Endothelial cell of umbilical vein (primary cell): ENCODE measurements around the gene RASA1. TPM values are rescaled to one million over a fixed set of nuclear protein-coding genes. Genes with fewer than 3 reads are reported as not detected.

ENCODE experiments used
- BruUV-seq: library from RNA; stranded (reverse); fragments of 400-500 nt; replicated peaks from 2 replicates; lab custom pipeline; 2021; lab: Mats Ljungman, UMichigan
- CTCF ChIA-PET: fragments of 300-600, 350-600 bp; sonication (Branson Sonifier 250); formaldehyde crosslinking; loops from one replicate; lab custom pipeline; 2021; ENCODE audit warnings: antibody characterized with exemption, inconsistent platforms; lab: Charles Lee
- POLR2A ChIA-PET: fragments of 300-600, 350-600 bp; sonication (Branson Sonifier 250); formaldehyde crosslinking; loops from one replicate; lab custom pipeline; 2021; ENCODE audit warnings: antibody characterized with exemption, inconsistent platforms; lab: Charles Lee
- DNase-seq: peaks from one replicate; pipeline ENCODE4 v3.0.0-alpha.2; 2011; ENCODE audit warnings: low read depth, low spot score
- FAIRE-seq: peaks from 2 replicates; lab custom pipeline; 2011; peaks lifted over from hg19 to GRCh38; lab: Jason Lieb, UNC
- H2AFZ ChIP-seq: 2 replicates; pipeline ENCODE4 v1.6.0; 2012; ENCODE audit warnings: low read depth, low read length, control low read depth, inconsistent platforms
- H3K27ac ChIP-seq: 2 replicates; pipeline ENCODE4 v1.5.1; 2011; ENCODE audit warnings: low read depth, mild to moderate bottlenecking, control low read depth, low read length, moderate library complexity; ENCODE audit not compliant: insufficient read depth
- H3K27me3 ChIP-seq, 2 experiments: 2 replicates each; pipeline versions ENCODE4 v1.6.0 to v1.6.1; 2011; ENCODE audit warnings: low read length in 2 of 2, mixed read lengths in 1 of 2; ENCODE audit not compliant: control insufficient read depth in 2 of 2, insufficient read depth in 2 of 2
- H3K36me3 ChIP-seq, 2 experiments: 2 replicates in 1 of 2; 3 replicates in 1 of 2; pipeline ENCODE4 v1.5.1; 2011; ENCODE audit warnings: low read length in 2 of 2, mild to moderate bottlenecking in 1 of 2, moderate library complexity in 1 of 2; ENCODE audit not compliant: control insufficient read depth in 2 of 2, insufficient read depth in 2 of 2; ENCODE audit errors: extremely low read depth in 1 of 2
- H3K4me1 ChIP-seq: 3 replicates; pipeline ENCODE4 v1.5.1; 2011; ENCODE audit warnings: mild to moderate bottlenecking, low read length; ENCODE audit not compliant: control insufficient read depth, insufficient read depth; ENCODE audit errors: extremely low read depth
- H3K4me2 ChIP-seq: 2 replicates; pipeline ENCODE4 v1.6.1; 2011; ENCODE audit warnings: low read length, control low read depth, mixed read lengths; ENCODE audit not compliant: insufficient read depth
- H3K4me3 ChIP-seq, 3 experiments: fragments of 200-600 bp in 1 of 3; sonication (generic), shearing (Covaris generic) in 1 of 3; replicated peaks in 1 of 3; 2 replicates each; pipeline ENCODE4 v1.5.1; 2011 to 2016; ENCODE audit warnings: control low read depth in 3 of 3, low read length in 3 of 3, mild to moderate bottlenecking in 2 of 3, inconsistent platforms in 1 of 3, low read depth in 1 of 3, moderate library complexity in 1 of 3; ENCODE audit not compliant: insufficient read depth in 1 of 3
- H3K79me2 ChIP-seq: 2 replicates; pipeline ENCODE4 v1.6.0; 2012; ENCODE audit warnings: low read length, inconsistent platforms; ENCODE audit not compliant: control insufficient read depth, insufficient read depth
- H3K9ac ChIP-seq: replicated peaks from 2 replicates; pipeline ENCODE3; 2011; ENCODE audit warnings: low read length, control low read depth; ENCODE audit not compliant: insufficient read depth; ENCODE audit errors: extremely low read depth
- H3K9me1 ChIP-seq: replicated peaks from 3 replicates; pipeline ENCODE4 v1.6.0; 2011; ENCODE audit warnings: mild to moderate bottlenecking, low read length; ENCODE audit not compliant: control insufficient read depth, insufficient read depth; ENCODE audit errors: extremely low read depth
- H3K9me3 ChIP-seq: replicated peaks from 2 replicates; pipeline ENCODE4 v1.5.1; 2012; ENCODE audit warnings: low read length, inconsistent platforms; ENCODE audit not compliant: control insufficient read depth, insufficient read depth
- H4K20me1 ChIP-seq: replicated peaks from 2 replicates; pipeline ENCODE3; 2011; ENCODE audit warnings: mild to moderate bottlenecking, low read length; ENCODE audit not compliant: control insufficient read depth, insufficient read depth; ENCODE audit errors: extremely low read depth
- CTCF ChIP-seq, 2 donors: IDR thresholded peaks; 1 replicate in 1 of 2; 2 replicates in 1 of 2; pipeline ENCODE4 v1.5.1; 2011; ENCODE audit warnings: low read length in 2 of 2, mild to moderate bottlenecking in 2 of 2, moderate library complexity in 2 of 2, control low read depth in 1 of 2, inconsistent platforms in 1 of 2, low read depth in 1 of 2; ENCODE audit not compliant: insufficient read depth in 1 of 2; ENCODE audit errors: extremely low read depth in 1 of 2
- EZH2 ChIP-seq: IDR thresholded peaks from 2 replicates; pipeline ENCODE4 v1.6.1; 2012; ENCODE audit warnings: borderline replicate concordance, low read depth, mild to moderate bottlenecking, moderate library complexity, low read length, inconsistent platforms; ENCODE audit not compliant: severe bottlenecking
- FOS ChIP-seq: IDR thresholded peaks from 2 replicates; pipeline ENCODE4 v1.6.1; 2011; ENCODE audit warnings: mild to moderate bottlenecking, low read length, moderate library complexity, borderline replicate concordance; ENCODE audit not compliant: insufficient read depth
- GATA2 ChIP-seq: IDR thresholded peaks from 2 replicates; pipeline ENCODE4 v1.7.0; 2011; ENCODE audit warnings: low read depth, mild to moderate bottlenecking, moderate library complexity, mixed read lengths, low read length; ENCODE audit not compliant: insufficient read length, insufficient read depth
- JUN ChIP-seq: IDR thresholded peaks from 2 replicates; pipeline ENCODE4 v1.6.1; 2011; ENCODE audit warnings: borderline replicate concordance, low read depth; ENCODE audit not compliant: insufficient read length, insufficient read depth
- MAX ChIP-seq: IDR thresholded peaks from 2 replicates; pipeline ENCODE4 v1.6.1; 2011; ENCODE audit not compliant: insufficient read depth, insufficient read length
- MYC ChIP-seq: IDR thresholded peaks from one replicate; pipeline ENCODE4 v1.6.1; 2011; ENCODE audit warnings: mild to moderate bottlenecking, low read depth, low read length
- POLR2A ChIP-seq: IDR thresholded peaks from 2 replicates; pipeline ENCODE4 v1.6.1; 2012; ENCODE audit warnings: low read depth, mild to moderate bottlenecking, control low read depth, low read length
- POLR2AphosphoS5 ChIP-seq: IDR thresholded peaks from 2 replicates; pipeline ENCODE4 v1.6.1; 2012; ENCODE audit warnings: low read depth, mild to moderate bottlenecking, control low read depth, low read length, moderate library complexity; ENCODE audit not compliant: insufficient read depth
- dilution Hi-C: fragments of 300-500 bp; cut with MboI; formaldehyde crosslinking; loops from one replicate; pipeline ENCODE4 v1.15.0; 2019; ENCODE audit warnings: low sequenced_read_pairs; ENCODE audit not compliant: extremely low pct_ligation_motif_present
- intact Hi-C: fragments of 100-400 bp; cut with micrococcal nuclease; formaldehyde crosslinking; loops from one replicate; pipeline ENCODE4 v1.10.0; 2022
- polyA plus RNA-seq, 4 experiments: library from polyadenylated mRNA; depleted of rRNA in 3 of 4; stranded (reverse) in 3 of 4; unstranded in 1 of 4; fragments of >200 nt; gene quantifications; 2 replicates each; pipeline versions ENCODE4 v1.2.1 to v1.2.3, GENCODE V29; 2011 to 2012; ENCODE audit warnings: missing spikeins in 1 of 4
- total RNA-seq: library from RNA; stranded (reverse); gene quantifications from 2 replicates; pipeline ENCODE4 v1.2.3, GENCODE V29; 2021

Gene RASA1
- total and polyA plus RNA-seq, 2 donors (not counting 3 experiments of a cell fraction or from before 2014, with no cell fraction given), result 23.1 to 42.0 TPM

- Histone ChIP-seq H3K9ac (no peak overlapping the region), H3K9me3 (no peaks in the 10 kb centered on the region), H3K36me3 (no peaks in the 10 kb centered on the region), H3K4me2 (no peak overlapping the region), H2AFZ (no peak overlapping the region), H3K27ac (no peak overlapping the region), H3K79me2 (peaks cover 77% of the 10 kb centered on the region), H4K20me1 (peaks cover 5% of the 10 kb centered on the region), H3K27me3 (no peaks in the 10 kb centered on the region), H3K9me1 (no peaks in the 10 kb centered on the region), H3K4me3 (no peak overlapping the region), H3K4me1 (no peaks in the 10 kb centered on the region)
- BruUV-seq, result no TSS peak
- TF ChIP-seq MYC, result no peak
- no peak for TF ChIP-seq JUN
- no peak for TF ChIP-seq GATA2
- no peak for TF ChIP-seq MAX
- no peak for TF ChIP-seq POLR2A
- ChIA-PET CTCF (interaction anchor here (1.3 to 1.4 kb wide), 2 partner anchors 9 to 252 kb away, joined by 4 to 7 read pairs; no protein-coding TSS in a partner anchor), POLR2A (no interaction called here)
- dilution Hi-C loops, result no loop called here
- no peak for DNase-seq
- FAIRE-seq, result no peak
- intact Hi-C loops, result no loop called here
These were observed 54.7 kb downstream of the RASA1 start for GRCh38 chr5:87322381-87322780.

DNA sequence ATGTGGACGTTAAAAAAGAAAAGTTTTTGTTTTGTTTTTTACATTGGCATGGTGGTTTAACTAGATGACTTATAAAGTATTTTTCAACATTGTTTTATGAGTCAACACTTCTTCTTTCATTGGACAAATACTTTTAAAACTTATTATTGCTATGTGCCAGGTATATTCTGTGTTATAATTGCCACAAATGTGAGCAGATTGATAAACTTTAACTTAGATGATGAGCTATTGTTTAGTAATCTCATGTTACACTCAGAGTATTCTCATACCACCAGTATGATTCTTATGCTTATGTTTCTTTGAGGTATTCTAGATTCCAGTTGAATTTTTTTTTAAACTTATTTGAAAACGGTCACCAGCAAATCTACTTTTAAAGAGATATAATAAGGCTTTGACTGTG is 60.3 kb downstream of the RASA1 start:
- FAIRE-seq (no peak), DNase-seq (no peak)
- Histone ChIP-seq H3K9me3 (no peaks in the 10 kb centered on the region), H3K79me2 (peaks cover 59% of the 10 kb centered on the region), H3K9me1 (no peaks in the 10 kb centered on the region), H3K4me2 (no peak overlapping the region), H3K27me3 (no peaks in the 10 kb centered on the region), H3K36me3 (no peaks in the 10 kb centered on the region), H3K27ac (no peak overlapping the region), H3K4me1 (no peaks in the 10 kb centered on the region), H4K20me1 (peaks cover 3% of the 10 kb centered on the region), H2AFZ (no peak overlapping the region), H3K9ac (no peak overlapping the region), H3K4me3 (no peak overlapping the region)
- TF ChIP-seq CTCF (IDR thresholded peaks at IDR 0.05; ENCODE audit: extremely low read depth in 1 of 2, insufficient read depth in 1 of 2, low read depth in 1 of 2, low read length in 2 of 2) (no peak), POLR2AphosphoS5 (no peak), GATA2 (no peak), MYC (no peak), MAX (no peak), JUN (no peak), POLR2A (no peak), FOS (no peak), EZH2 (no peak)
- BruUV-seq, result no TSS peak
- dilution Hi-C loops, result no loop called here
- CTCF ChIA-PET, result interaction anchor here (1.2 to 2.1 kb wide), 3 partner anchors 10 to 31 kb away, joined by 3 to 10 read pairs (median 3); no protein-coding TSS in a partner anchor
- intact Hi-C loops, result no loop called here
- POLR2A ChIA-PET, result no interaction called here
